ENCODE results near the gene TRMT112. TPM values are rescaled to one million over a fixed set of nuclear protein-coding genes. Genes with fewer than 3 reads are reported as not detected.

TRMT112 gene
- total and polyA plus RNA-seq, 2 experiments from 2014 or later = 210 to 292 TPM

- no peaks in the 10 kb centered on the region for H3K9me2 ChIP-seq (replicated peaks; ENCODE audit: insufficient read depth)
- peaks cover 29% of the 10 kb centered on the region for H3K4me1 ChIP-seq (ENCODE audit: insufficient read depth)
- peaks cover 28% of the 10 kb centered on the region for H3K79me2 ChIP-seq
- H3K4me2 ChIP-seq = peak overlapping the region; percentile 78
- H3K9me3 ChIP-seq (ENCODE audit: low read depth) = no peaks in the 10 kb centered on the region
- H4K20me1 ChIP-seq (ENCODE audit: insufficient read depth, poor library complexity, severe bottlenecking) = no peaks in the 10 kb centered on the region
- TF ChIP-seq EZH2phosphoT487 (IDR thresholded peaks at IDR 0.05; ENCODE audit: low read depth, severe bottlenecking, unreplicated experiment) = no peak
- H3K36me3 ChIP-seq (replicated peaks; ENCODE audit: insufficient read depth, low read depth) = no peaks in the 10 kb centered on the region
- WGBS (ENCODE audit: low lambda C conversion rate, missing lambda C conversion rate) = 56% methylated on average over 5 of the region's 5 CpGs
- DNase-seq (ENCODE audit: low spot score) = no peak
- peaks cover 19% of the 10 kb centered on the region for H3K27me3 ChIP-seq
- peak overlapping the region; percentile 87 for H3K27ac ChIP-seq
- H3K4me3 ChIP-seq = no peak overlapping the region
- H2AFZ ChIP-seq = no peak overlapping the region
Measured at GRCh38 chr11:64304032-64304315, 13.4 kb downstream of the TRMT112 start.

- no peaks in the 10 kb centered on the region for H3K9me3 ChIP-seq (ENCODE audit: low read depth)
- peaks cover 25% of the 10 kb centered on the region for H3K27me3 ChIP-seq
- 87% methylated on average over 12 of the region's 13 CpGs for WGBS (ENCODE audit: low lambda C conversion rate, missing lambda C conversion rate)
- TF ChIP-seq CTCF (IDR thresholded peaks at IDR 0.05; ENCODE audit: poor library complexity) (no peak), EZH2phosphoT487 (IDR thresholded peaks at IDR 0.05; ENCODE audit: low read depth, severe bottlenecking, unreplicated experiment) (no peak)
- H4K20me1 ChIP-seq (ENCODE audit: insufficient read depth, poor library complexity, severe bottlenecking) = no peaks in the 10 kb centered on the region
- no peak overlapping the region for H2AFZ ChIP-seq
- H3K27ac ChIP-seq = peak overlapping the region; percentile 87
- H3K4me2 ChIP-seq = peak overlapping the region; percentile 78
- peaks cover 31% of the 10 kb centered on the region for H3K4me1 ChIP-seq (ENCODE audit: insufficient read depth)
- no peaks in the 10 kb centered on the region for H3K36me3 ChIP-seq (replicated peaks; ENCODE audit: insufficient read depth, low read depth)
- H3K79me2 ChIP-seq = peaks cover 24% of the 10 kb centered on the region
- peak; percentile 3 for DNase-seq (ENCODE audit: low spot score)
- H3K4me3 ChIP-seq = no peak overlapping the region
- no peaks in the 10 kb centered on the region for H3K9me2 ChIP-seq (replicated peaks; ENCODE audit: insufficient read depth)
Measured at GRCh38 chr11:64303109-64304031, 14.0 kb downstream of the TRMT112 start.

- no peak for DNase-seq (ENCODE audit: low spot score)
- 32% methylated on average over 28 of the region's 54 CpGs for WGBS (ENCODE audit: low lambda C conversion rate, missing lambda C conversion rate)
- Histone ChIP-seq H3K36me3 (replicated peaks; ENCODE audit: insufficient read depth, low read depth) (no peaks in the 10 kb centered on the region), H3K9me3 (ENCODE audit: low read depth) (no peaks in the 10 kb centered on the region), H2AFZ (peak within 1 kb of the TSS; percentile 84), H3K4me3 (peak within 1 kb of the TSS; percentile 26), H3K79me2 (no peaks in the 10 kb centered on the region), H3K4me1 (ENCODE audit: insufficient read depth) (peaks cover 24% of the 10 kb centered on the region), H3K27me3 (peaks cover 57% of the 10 kb centered on the region), H3K27ac (no peak within 1 kb of the TSS), H3K4me2 (peak within 1 kb of the TSS; percentile 92), H4K20me1 (ENCODE audit: insufficient read depth, poor library complexity, severe bottlenecking) (no peaks in the 10 kb centered on the region), H3K9me2 (replicated peaks; ENCODE audit: insufficient read depth) (no peaks in the 10 kb centered on the region)
- TF ChIP-seq CTCF (IDR thresholded peaks at IDR 0.05; ENCODE audit: poor library complexity) (peak; percentile 5), EZH2phosphoT487 (IDR thresholded peaks at IDR 0.05; ENCODE audit: low read depth, severe bottlenecking, unreplicated experiment) (no peak)
Measured at GRCh38 chr11:64299847-64300648, 17.3 kb downstream of the TRMT112 start, which contains the start of gene CATSPERZ. CATSPERZ (plus strand) TSS chr11:64300358; CDS start chr11:64300411, 53 bp downstream.
